Measurements from ENCODE around the gene DUSP7. TPM values are rescaled to one million over a fixed set of nuclear protein-coding genes. Genes with fewer than 3 reads are reported as not detected.

Gene DUSP7
- total and polyA plus RNA-seq, 2 donors (not counting 3 experiments of a cell fraction or from before 2014, with no cell fraction given), result 29.2 to 37.7 TPM

DNA sequence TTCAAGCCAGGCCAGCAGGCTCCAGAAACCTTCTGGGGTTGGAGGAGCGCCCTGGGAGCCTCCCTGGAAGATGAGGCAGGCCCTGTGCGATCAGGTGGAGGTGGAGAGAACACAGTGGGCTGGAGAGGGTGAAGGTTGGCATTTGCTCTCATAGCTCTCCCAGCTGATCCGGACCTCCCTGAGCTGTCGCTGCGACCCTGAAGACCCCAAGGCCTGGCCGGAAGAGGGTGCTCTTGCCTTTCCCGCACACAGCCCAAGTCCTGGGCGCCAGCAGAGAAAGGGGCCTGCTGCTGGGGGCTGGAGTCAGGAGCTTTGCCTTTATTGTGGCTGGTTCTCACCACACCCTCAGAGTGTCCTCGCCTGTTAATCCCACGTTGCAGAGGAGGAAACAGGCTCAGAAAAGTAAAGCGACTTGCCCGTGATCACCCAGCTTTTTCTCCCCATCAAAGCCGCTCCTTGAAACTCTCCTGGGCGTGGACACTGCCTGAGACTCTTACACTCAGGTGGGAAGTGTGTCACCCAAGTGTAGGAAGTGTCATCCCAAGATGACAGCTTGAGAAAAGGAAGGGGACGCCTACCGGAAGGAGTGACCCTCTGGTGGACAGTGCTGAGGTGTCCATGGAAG lies 52.1 kb downstream of the DUSP7 start:
- Histone ChIP-seq H3K4me3 (replicated peaks in 1 of 3; ENCODE audit: insufficient read depth in 1 of 3, low read depth in 1 of 3, low read length in 3 of 3) (no peak overlapping the region), H3K27ac (ENCODE audit: insufficient read depth, low read depth, low read length) (no peak overlapping the region), H3K4me2 (ENCODE audit: insufficient read depth, low read length) (no peak overlapping the region), H3K9me1 (replicated peaks; ENCODE audit: control insufficient read depth, extremely low read depth, insufficient read depth, low read length) (no peaks in the 10 kb centered on the region), H4K20me1 (replicated peaks; ENCODE audit: control insufficient read depth, extremely low read depth, insufficient read depth, low read length) (no peaks in the 10 kb centered on the region), H3K36me3 (ENCODE audit: control insufficient read depth in 2 of 2, extremely low read depth in 1 of 2, insufficient read depth in 2 of 2, low read length in 2 of 2) (no peaks in the 10 kb centered on the region), H3K9me3 (replicated peaks; ENCODE audit: control insufficient read depth, insufficient read depth, low read length) (no peaks in the 10 kb centered on the region), H3K4me1 (ENCODE audit: control insufficient read depth, extremely low read depth, insufficient read depth, low read length) (peaks cover 8% of the 10 kb centered on the region), H3K27me3 (ENCODE audit: control insufficient read depth in 2 of 2, insufficient read depth in 2 of 2, low read length in 2 of 2) (no peaks in the 10 kb centered on the region), H2AFZ (ENCODE audit: low read depth, low read length) (no peak overlapping the region), H3K9ac (replicated peaks; ENCODE audit: extremely low read depth, insufficient read depth, low read length) (no peak overlapping the region), H3K79me2 (ENCODE audit: control insufficient read depth, insufficient read depth, low read length) (no peaks in the 10 kb centered on the region)
- ChIA-PET CTCF (interaction anchor here (0.6 to 10.4 kb wide), 22 partner anchors 9 to 381 kb away, joined by 3 to 260 read pairs (median 4); partner anchors contain the start of genes DUSP7 and POC1A), POLR2A (no interaction called here)
- DNase-seq (ENCODE audit: low read depth, low spot score) (peak; percentile 20), FAIRE-seq (peak; percentile 42)
- intact Hi-C loops (cut with micrococcal nuclease), result loop anchor here (5.0 kb wide), 2 partner anchors 193 to 213 kb away; partner anchors contain the start of gene ALAS1
- BruUV-seq (replicated peaks), result no TSS peak
- TF ChIP-seq, protein P1, sequence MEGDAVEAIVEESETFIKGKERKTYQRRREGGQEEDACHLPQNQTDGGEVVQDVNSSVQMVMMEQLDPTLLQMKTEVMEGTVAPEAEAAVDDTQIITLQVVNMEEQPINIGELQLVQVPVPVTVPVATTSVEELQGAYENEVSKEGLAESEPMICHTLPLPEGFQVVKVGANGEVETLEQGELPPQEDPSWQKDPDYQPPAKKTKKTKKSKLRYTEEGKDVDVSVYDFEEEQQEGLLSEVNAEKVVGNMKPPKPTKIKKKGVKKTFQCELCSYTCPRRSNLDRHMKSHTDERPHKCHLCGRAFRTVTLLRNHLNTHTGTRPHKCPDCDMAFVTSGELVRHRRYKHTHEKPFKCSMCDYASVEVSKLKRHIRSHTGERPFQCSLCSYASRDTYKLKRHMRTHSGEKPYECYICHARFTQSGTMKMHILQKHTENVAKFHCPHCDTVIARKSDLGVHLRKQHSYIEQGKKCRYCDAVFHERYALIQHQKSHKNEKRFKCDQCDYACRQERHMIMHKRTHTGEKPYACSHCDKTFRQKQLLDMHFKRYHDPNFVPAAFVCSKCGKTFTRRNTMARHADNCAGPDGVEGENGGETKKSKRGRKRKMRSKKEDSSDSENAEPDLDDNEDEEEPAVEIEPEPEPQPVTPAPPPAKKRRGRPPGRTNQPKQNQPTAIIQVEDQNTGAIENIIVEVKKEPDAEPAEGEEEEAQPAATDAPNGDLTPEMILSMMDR (IDR thresholded peaks at IDR 0.05; ENCODE audit: extremely low read depth in 1 of 2, insufficient read depth in 1 of 2, low read depth in 1 of 2, low read length in 2 of 2), result peak; percentile 24 to 42
- TF ChIP-seq GATA2 (IDR thresholded peaks at IDR 0.05; ENCODE audit: insufficient read depth, insufficient read length, low read depth, low read length), result no peak
- dilution Hi-C loops (cut with MboI; ENCODE audit: extremely low pct_ligation_motif_present, low sequenced_read_pairs), result no loop called here

DNA sequence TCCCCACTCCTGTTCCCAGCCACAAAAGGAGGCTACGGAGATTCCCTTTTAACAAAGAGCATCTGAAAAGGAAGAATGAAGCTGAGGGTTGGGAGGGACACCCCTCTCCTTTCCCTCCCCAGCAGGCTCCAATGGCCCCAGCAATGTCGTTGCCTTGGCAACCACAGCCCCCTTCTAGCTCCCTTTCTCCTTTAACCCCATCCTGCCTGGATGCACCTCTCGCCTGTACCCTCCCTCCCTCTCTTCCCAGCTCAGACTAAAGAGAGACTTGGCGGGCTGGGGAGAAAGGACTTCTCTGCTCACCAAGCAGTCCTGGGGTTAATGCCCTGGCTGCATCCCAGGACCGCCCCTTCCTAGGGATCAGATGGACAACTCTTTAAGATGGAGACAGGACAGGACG lies 53.6 kb downstream of the DUSP7 start:
- TF ChIP-seq FOS (IDR thresholded peaks at IDR 0.05; ENCODE audit: borderline replicate concordance, insufficient read depth, low read length) (no peak), POLR2A (IDR thresholded peaks at IDR 0.05; ENCODE audit: low read depth, low read length) (no peak), EZH2 (IDR thresholded peaks at IDR 0.05; ENCODE audit: borderline replicate concordance, low read depth, low read length, severe bottlenecking) (no peak), GATA2 (IDR thresholded peaks at IDR 0.05; ENCODE audit: insufficient read depth, insufficient read length, low read depth, low read length) (no peak), MYC (IDR thresholded peaks at IDR 0.05; ENCODE audit: low read depth, low read length) (no peak), POLR2AphosphoS5 (IDR thresholded peaks at IDR 0.05; ENCODE audit: insufficient read depth, low read depth, low read length) (no peak), JUN (IDR thresholded peaks at IDR 0.05; ENCODE audit: borderline replicate concordance, insufficient read depth, insufficient read length, low read depth) (no peak)
- TF ChIP-seq, protein P1 (IDR thresholded peaks at IDR 0.05; ENCODE audit: extremely low read depth in 1 of 2, insufficient read depth in 1 of 2, low read depth in 1 of 2, low read length in 2 of 2), result no peak
- TF ChIP-seq, protein P2, sequence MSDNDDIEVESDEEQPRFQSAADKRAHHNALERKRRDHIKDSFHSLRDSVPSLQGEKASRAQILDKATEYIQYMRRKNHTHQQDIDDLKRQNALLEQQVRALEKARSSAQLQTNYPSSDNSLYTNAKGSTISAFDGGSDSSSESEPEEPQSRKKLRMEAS (IDR thresholded peaks at IDR 0.05; ENCODE audit: insufficient read depth, insufficient read length), result no peak
- Histone ChIP-seq H4K20me1 (replicated peaks; ENCODE audit: control insufficient read depth, extremely low read depth, insufficient read depth, low read length) (no peaks in the 10 kb centered on the region), H3K4me1 (ENCODE audit: control insufficient read depth, extremely low read depth, insufficient read depth, low read length) (peaks cover 13% of the 10 kb centered on the region), H3K79me2 (ENCODE audit: control insufficient read depth, insufficient read depth, low read length) (no peaks in the 10 kb centered on the region), H3K9me1 (replicated peaks; ENCODE audit: control insufficient read depth, extremely low read depth, insufficient read depth, low read length) (no peaks in the 10 kb centered on the region), H3K4me2 (ENCODE audit: insufficient read depth, low read length) (no peak overlapping the region), H3K27me3 (ENCODE audit: control insufficient read depth in 2 of 2, insufficient read depth in 2 of 2, low read length in 2 of 2) (no peaks in the 10 kb centered on the region), H3K9me3 (replicated peaks; ENCODE audit: control insufficient read depth, insufficient read depth, low read length) (no peaks in the 10 kb centered on the region), H3K4me3 (replicated peaks in 1 of 3; ENCODE audit: insufficient read depth in 1 of 3, low read depth in 1 of 3, low read length in 3 of 3) (no peak overlapping the region), H2AFZ (ENCODE audit: low read depth, low read length) (no peak overlapping the region), H3K27ac (ENCODE audit: insufficient read depth, low read depth, low read length) (no peak overlapping the region), H3K9ac (replicated peaks; ENCODE audit: extremely low read depth, insufficient read depth, low read length) (no peak overlapping the region), H3K36me3 (ENCODE audit: control insufficient read depth in 2 of 2, extremely low read depth in 1 of 2, insufficient read depth in 2 of 2, low read length in 2 of 2) (no peaks in the 10 kb centered on the region)
- intact Hi-C loops (cut with micrococcal nuclease), result loop anchor here (5.0 kb wide), 2 partner anchors 195 to 215 kb away; partner anchors contain the start of gene ALAS1
- FAIRE-seq (no peak), DNase-seq (ENCODE audit: low read depth, low spot score) (no peak)
- CTCF ChIA-PET, result interaction anchor here (1.2 to 10.4 kb wide), 9 partner anchors 13 to 148 kb away, joined by 4 to 260 read pairs (median 21); partner anchors contain the start of gene DUSP7
- dilution Hi-C loops (cut with MboI; ENCODE audit: extremely low pct_ligation_motif_present, low sequenced_read_pairs), result no loop called here
- no TSS peak for BruUV-seq (replicated peaks)
- POLR2A ChIA-PET, result no interaction called here
